OCI-LY7 (cell line): Measurements from ENCODE around the gene GRB10.

Experiments
- EZH2phosphoT487 ChIP-seq: fragments of 200-600 bp; sonication (generic); IDR thresholded peaks from 2 replicates; pipeline ENCODE4 v1.6.1; 2018; ENCODE audit warnings: low read depth, borderline replicate concordance, mild to moderate bottlenecking, mixed run types, antibody characterized with exemption, low read length, moderate library complexity, mixed read lengths
- TF ChIP-seq, protein P1 (sequence below): fragments of 200-600 bp; sonication (generic); conservative IDR thresholded peaks from 2 replicates; pipeline ENCODE4 v1.5.1; 2014; ENCODE audit warnings: mild to moderate bottlenecking, antibody characterized with exemption, low read length, moderate library complexity, mixed read lengths

DNA sequence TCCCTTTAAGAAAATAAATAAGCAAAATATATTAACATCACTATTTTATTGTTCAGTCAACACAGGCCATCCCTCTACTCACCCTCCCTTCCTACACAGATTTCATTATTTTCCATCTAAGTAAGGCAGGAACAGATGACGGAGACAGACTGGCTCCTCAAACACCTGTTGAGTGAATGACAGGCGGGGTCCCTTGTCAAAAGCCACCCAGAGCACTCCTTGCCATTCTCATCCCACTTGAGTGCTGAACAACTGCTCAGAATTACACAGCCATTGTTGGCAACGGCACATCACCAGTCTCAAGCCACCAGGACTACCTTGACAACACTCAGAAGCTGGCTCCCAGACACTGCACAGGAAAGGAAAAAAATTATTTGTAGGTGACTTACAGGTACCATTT lies 3.3 kb downstream of the GRB10 start:
- TF ChIP-seq, protein P1, sequence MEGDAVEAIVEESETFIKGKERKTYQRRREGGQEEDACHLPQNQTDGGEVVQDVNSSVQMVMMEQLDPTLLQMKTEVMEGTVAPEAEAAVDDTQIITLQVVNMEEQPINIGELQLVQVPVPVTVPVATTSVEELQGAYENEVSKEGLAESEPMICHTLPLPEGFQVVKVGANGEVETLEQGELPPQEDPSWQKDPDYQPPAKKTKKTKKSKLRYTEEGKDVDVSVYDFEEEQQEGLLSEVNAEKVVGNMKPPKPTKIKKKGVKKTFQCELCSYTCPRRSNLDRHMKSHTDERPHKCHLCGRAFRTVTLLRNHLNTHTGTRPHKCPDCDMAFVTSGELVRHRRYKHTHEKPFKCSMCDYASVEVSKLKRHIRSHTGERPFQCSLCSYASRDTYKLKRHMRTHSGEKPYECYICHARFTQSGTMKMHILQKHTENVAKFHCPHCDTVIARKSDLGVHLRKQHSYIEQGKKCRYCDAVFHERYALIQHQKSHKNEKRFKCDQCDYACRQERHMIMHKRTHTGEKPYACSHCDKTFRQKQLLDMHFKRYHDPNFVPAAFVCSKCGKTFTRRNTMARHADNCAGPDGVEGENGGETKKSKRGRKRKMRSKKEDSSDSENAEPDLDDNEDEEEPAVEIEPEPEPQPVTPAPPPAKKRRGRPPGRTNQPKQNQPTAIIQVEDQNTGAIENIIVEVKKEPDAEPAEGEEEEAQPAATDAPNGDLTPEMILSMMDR, result no peak
- TF ChIP-seq EZH2phosphoT487, result no peak
